Activated B cell treated with CpG ODN at 0.5 μM for 24 hours (primary cell): Measurements from ENCODE around the gene MTUS2. TPM values are rescaled to one million over a fixed set of nuclear protein-coding genes. Genes with fewer than 3 reads are reported as not detected.

Source experiments
- ATAC-seq: fragments of 200-7000 bp; cut with Tn5 transposase; one replicate; pipeline ENCODE4 v1.10.0; 2021; ENCODE audit warnings: low read depth, mild to moderate bottlenecking, moderate library complexity
- CTCF ChIA-PET: fragments of 350-600 bp; sonication (Branson Sonifier 250); formaldehyde crosslinking; loops from one replicate; lab custom pipeline; 2021; ENCODE audit warnings: antibody characterized with exemption; lab: Charles Lee
- POLR2A ChIA-PET: fragments of 350-600 bp; sonication (Branson Sonifier 250); formaldehyde crosslinking; loops from one replicate; lab custom pipeline; 2021; ENCODE audit warnings: antibody characterized with exemption; lab: Charles Lee
- DNase-seq: peaks from one replicate; pipeline ENCODE4 v3.0.0; 2022
- H3K27ac Mint-ChIP-seq: one replicate; pipeline ENCODE4 v1.8.0; 2020; ENCODE audit warnings: mixed read lengths
- H3K27me3 Mint-ChIP-seq: one replicate; pipeline ENCODE4 v1.8.0; 2021; ENCODE audit warnings: mixed read lengths
- H3K36me3 Mint-ChIP-seq: one replicate; pipeline ENCODE4 v1.8.0; 2021; ENCODE audit warnings: low read depth, mixed read lengths
- H3K4me1 Mint-ChIP-seq: one replicate; pipeline ENCODE4 v1.8.0; 2021; ENCODE audit warnings: mixed read lengths
- H3K4me3 Mint-ChIP-seq: one replicate; pipeline ENCODE4 v1.8.0; 2020; ENCODE audit warnings: mild to moderate bottlenecking, mixed read lengths
- H3K9me3 Mint-ChIP-seq: one replicate; pipeline ENCODE4 v1.8.0; 2020; ENCODE audit warnings: mixed read lengths
- intact Hi-C: fragments of 100-400 bp; cut with micrococcal nuclease; formaldehyde crosslinking; loops from one replicate; pipeline ENCODE4 v1.15.1; 2024
- total RNA-seq: library from RNA; stranded (reverse); gene quantifications from 2 replicates; pipeline ENCODE4 v1.2.3, GENCODE V29; 2022
- TF ChIP-seq, protein P1 (sequence below): fragments of 200-600 bp; IDR thresholded peaks from one replicate; pipeline ENCODE4 v1.8.0; 2022; ENCODE audit warnings: antibody characterized with exemption, mild to moderate bottlenecking

Gene MTUS2
- total RNA-seq, 1 donor from 2014 or later = not detected

- POLR2A ChIA-PET = interaction anchor here (0.7 kb wide), 1 partner anchor 31 kb away, joined by 3 read pairs; no protein-coding TSS in a partner anchor
- H3K4me3 Mint-ChIP-seq = no peak overlapping the region
- intact Hi-C loops = loop anchor here (1.0 to 10.0 kb wide), 3 partner anchors 48 to 161 kb away; partner anchors contain the start of gene SLC7A1
- H3K27ac Mint-ChIP-seq = no peak overlapping the region
- TF ChIP-seq, protein P1, sequence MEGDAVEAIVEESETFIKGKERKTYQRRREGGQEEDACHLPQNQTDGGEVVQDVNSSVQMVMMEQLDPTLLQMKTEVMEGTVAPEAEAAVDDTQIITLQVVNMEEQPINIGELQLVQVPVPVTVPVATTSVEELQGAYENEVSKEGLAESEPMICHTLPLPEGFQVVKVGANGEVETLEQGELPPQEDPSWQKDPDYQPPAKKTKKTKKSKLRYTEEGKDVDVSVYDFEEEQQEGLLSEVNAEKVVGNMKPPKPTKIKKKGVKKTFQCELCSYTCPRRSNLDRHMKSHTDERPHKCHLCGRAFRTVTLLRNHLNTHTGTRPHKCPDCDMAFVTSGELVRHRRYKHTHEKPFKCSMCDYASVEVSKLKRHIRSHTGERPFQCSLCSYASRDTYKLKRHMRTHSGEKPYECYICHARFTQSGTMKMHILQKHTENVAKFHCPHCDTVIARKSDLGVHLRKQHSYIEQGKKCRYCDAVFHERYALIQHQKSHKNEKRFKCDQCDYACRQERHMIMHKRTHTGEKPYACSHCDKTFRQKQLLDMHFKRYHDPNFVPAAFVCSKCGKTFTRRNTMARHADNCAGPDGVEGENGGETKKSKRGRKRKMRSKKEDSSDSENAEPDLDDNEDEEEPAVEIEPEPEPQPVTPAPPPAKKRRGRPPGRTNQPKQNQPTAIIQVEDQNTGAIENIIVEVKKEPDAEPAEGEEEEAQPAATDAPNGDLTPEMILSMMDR = no peak
- peak; percentile 19 for DNase-seq
- peak; percentile 97 for ATAC-seq
- peaks cover 66% of the 10 kb centered on the region for H3K36me3 Mint-ChIP-seq
- H3K4me1 Mint-ChIP-seq = peaks cover 20% of the 10 kb centered on the region
- CTCF ChIA-PET = interaction anchor here (0.8 kb wide), 1 partner anchor 52 kb away, joined by 3 read pairs; the partner anchor contains the start of gene SLC7A1
- H3K9me3 Mint-ChIP-seq = no peaks in the 10 kb centered on the region
- H3K27me3 Mint-ChIP-seq = no peaks in the 10 kb centered on the region
Observed at GRCh38 chr13:29543230-29544215, 723.4 kb downstream of the MTUS2 start.

- ChIA-PET POLR2A (no interaction called here), CTCF (no interaction called here)
- ATAC-seq (no peak), DNase-seq (no peak)
- intact Hi-C loops = loop anchor here (10.0 kb wide), 1 partner anchor 159 kb away; no protein-coding TSS in a partner anchor
- no peak overlapping the region for H3K27ac Mint-ChIP-seq
- H3K36me3 Mint-ChIP-seq = peaks cover 67% of the 10 kb centered on the region
- TF ChIP-seq, protein P1 = no peak
- no peak overlapping the region for H3K4me3 Mint-ChIP-seq
- H3K4me1 Mint-ChIP-seq = peaks cover 17% of the 10 kb centered on the region
- no peaks in the 10 kb centered on the region for H3K9me3 Mint-ChIP-seq
- no peaks in the 10 kb centered on the region for H3K27me3 Mint-ChIP-seq
Observed at GRCh38 chr13:29545988-29546387, 725.8 kb downstream of the MTUS2 start.

DNA sequence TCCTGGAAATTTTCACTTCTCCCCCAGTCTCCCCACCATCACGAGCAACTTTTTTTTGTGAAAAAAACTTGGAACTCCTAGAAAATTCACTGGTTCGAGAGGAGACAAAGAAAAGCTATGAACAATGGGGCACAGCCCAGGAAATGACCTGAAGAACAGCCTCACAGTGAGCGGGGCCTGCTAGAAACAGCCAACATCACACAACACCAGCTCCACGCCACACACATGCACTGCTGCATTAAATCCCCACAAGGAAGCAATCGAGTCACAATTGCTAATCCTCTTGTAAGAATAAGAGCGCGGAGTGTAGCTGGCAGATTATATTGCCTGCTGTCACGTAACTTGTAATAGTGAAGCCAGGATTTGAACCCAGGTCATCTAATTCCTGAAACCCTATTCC is 726.5 kb downstream of the MTUS2 start:
- no peak for ATAC-seq
- CTCF ChIA-PET = no interaction called here

DNA sequence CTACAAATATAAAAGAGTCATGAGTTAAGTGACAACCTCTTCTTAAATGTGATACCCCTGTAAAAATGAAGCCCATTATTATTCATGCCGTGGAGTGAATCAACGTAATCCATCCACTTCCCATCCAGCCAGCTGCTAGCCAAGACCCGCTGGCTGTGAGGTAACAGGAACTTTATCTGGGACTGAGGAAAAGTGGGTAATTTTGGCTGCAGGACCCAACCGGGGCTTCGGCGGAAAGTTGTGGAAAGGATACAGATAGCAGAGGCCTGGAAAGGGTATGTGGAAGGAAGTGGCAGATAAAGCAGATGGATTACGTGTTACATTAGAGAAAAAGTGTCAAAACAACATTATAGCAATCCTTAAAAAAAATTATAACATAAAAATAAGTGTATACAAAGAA is 727.0 kb downstream of the MTUS2 start:
- TF ChIP-seq, protein P1 = no peak
- ATAC-seq (no peak), DNase-seq (no peak)
- Mint-ChIP-seq H3K4me3 (no peak overlapping the region), H3K27ac (no peak overlapping the region), H3K9me3 (no peaks in the 10 kb centered on the region), H3K27me3 (no peaks in the 10 kb centered on the region), H3K4me1 (peaks cover 11% of the 10 kb centered on the region), H3K36me3 (peaks cover 72% of the 10 kb centered on the region)
- CTCF ChIA-PET = no interaction called here
- POLR2A ChIA-PET = no interaction called here
- intact Hi-C loops = loop anchor here (10.0 kb wide), 1 partner anchor 158 kb away; no protein-coding TSS in a partner anchor

More for the DNA sequence above, 726.5 kb downstream of the MTUS2 start:
- H3K27ac Mint-ChIP-seq = no peak overlapping the region
- POLR2A ChIA-PET = no interaction called here
- H3K9me3 Mint-ChIP-seq = no peaks in the 10 kb centered on the region
- no peak for DNase-seq
- H3K27me3 Mint-ChIP-seq = no peaks in the 10 kb centered on the region
- intact Hi-C loops = loop anchor here (10.0 kb wide), 1 partner anchor 158 kb away; no protein-coding TSS in a partner anchor
- TF ChIP-seq, protein P1 = no peak
- H3K4me1 Mint-ChIP-seq = peaks cover 11% of the 10 kb centered on the region
- peaks cover 67% of the 10 kb centered on the region for H3K36me3 Mint-ChIP-seq
- no peak overlapping the region for H3K4me3 Mint-ChIP-seq

- ChIA-PET CTCF (no interaction called here), POLR2A (no interaction called here)
- Mint-ChIP-seq H3K27me3 (no peaks in the 10 kb centered on the region), H3K27ac (no peak overlapping the region), H3K36me3 (peaks cover 80% of the 10 kb centered on the region), H3K4me1 (no peaks in the 10 kb centered on the region), H3K4me3 (no peak overlapping the region), H3K9me3 (no peaks in the 10 kb centered on the region)
- intact Hi-C loops = loop anchor here (10.0 kb wide), 1 partner anchor 156 kb away; no protein-coding TSS in a partner anchor
- TF ChIP-seq, protein P1 = no peak
- no peak for DNase-seq
- no peak for ATAC-seq
Observed at GRCh38 chr13:29548722-29549121, 728.6 kb downstream of the MTUS2 start.
